Gastrocnemius medialis (tissue), 4 donors: ENCODE data around the gene KCNAB3. TPM values are rescaled to one million over a fixed set of nuclear protein-coding genes. Genes with fewer than 3 reads are reported as not detected.
"Not testable (repeated sequence)": the region's sequence is repeated elsewhere in the genome, so short reads cannot be mapped to it uniquely, and the experiment has no call there.

Experiments used
- ATAC-seq, 2 donors: fragments of 150-250 bp; one replicate each; pipeline ENCODE4 v1.9.1; 2016
- DNase-seq, 2 donors: peaks; one replicate each; pipeline ENCODE4 v3.0.0-alpha.2; 2019
- H3K27ac ChIP-seq, 4 donors: fragments of 200-600 bp; sonication (generic); 1 replicate in 1 of 4; 2 replicates in 3 of 4; pipeline ENCODE4 v1.5.1; 2016 to 2018; ENCODE audit warnings: mild to moderate bottlenecking in 2 of 4, moderate library complexity in 1 of 4
- H3K27me3 ChIP-seq, 3 donors: fragments of 200-600 bp; sonication (generic) in 2 of 3; 1 replicate in 1 of 3; 2 replicates in 2 of 3; pipeline versions ENCODE4 v1.5.1 to v1.6.0; 2016 to 2019; ENCODE audit warnings: mild to moderate bottlenecking in 1 of 3, moderate library complexity in 1 of 3
- H3K36me3 ChIP-seq, 2 donors: fragments of 200-600 bp; sonication (generic) in 1 of 2; one replicate each; pipeline ENCODE4 v1.5.1; 2017 to 2018
- H3K4me1 ChIP-seq, 2 donors: fragments of 200-600 bp; sonication (generic) in 1 of 2; one replicate each; pipeline ENCODE4 v1.5.1; 2016 to 2017; ENCODE audit warnings: mild to moderate bottlenecking in 2 of 2
- H3K4me3 ChIP-seq, 4 donors: fragments of 200-600 bp; sonication (generic) in 3 of 4; 1 replicate in 1 of 4; 2 replicates in 3 of 4; pipeline ENCODE4 v1.5.1; 2016 to 2019; ENCODE audit warnings: mild to moderate bottlenecking in 2 of 4
- H3K9me3 ChIP-seq, 3 donors: fragments of 200-600 bp; sonication (generic) in 2 of 3; 1 replicate in 1 of 3; 2 replicates in 2 of 3; pipeline ENCODE4 v1.5.1; 2016 to 2019
- CTCF ChIP-seq, 5 experiments: fragments of 450-650 bp in 3 of 5; fragments of 200-600 bp in 2 of 5; sonication (generic) in 2 of 5; IDR thresholded peaks in 4 of 5; conservative IDR thresholded peaks in 1 of 5; 1 replicate in 4 of 5; 2 replicates in 1 of 5; pipeline ENCODE4 v1.5.1; 2016 to 2019; ENCODE audit warnings: antibody characterized with exemption in 5 of 5, mild to moderate bottlenecking in 3 of 5, moderate library complexity in 3 of 5
- POLR2A ChIP-seq, 2 donors: fragments of 450-650 bp; IDR thresholded peaks; one replicate each; pipeline ENCODE4 v1.6.1; 2017; ENCODE audit warnings: antibody characterized with exemption in 2 of 2, mild to moderate bottlenecking in 2 of 2, moderate library complexity in 2 of 2
- in situ Hi-C, 4 donors: fragments of 200-750 bp; cut with MboI; loops; one replicate each; pipeline versions ENCODE4 v1.15.0 to v1.8.0; 2017; ENCODE audit warnings: low sequenced_read_pairs in 4 of 4
- intact Hi-C: fragments of 100-400 bp; cut with DNase I; formaldehyde crosslinking; loops from one replicate; pipeline ENCODE4 v1.15.1; 2023; ENCODE audit warnings: low total_unique reads
- total RNA-seq, 4 donors: library from RNA; depleted of rRNA; stranded (reverse); fragments of >200 nt; gene quantifications; one replicate each; pipeline versions ENCODE4 v1.1.0 to v1.2.3, GENCODE V29; 2016

KCNAB3 gene
- total RNA-seq, 4 donors from 2014 or later = 0.42 TPM; not detected in 3

GRCh38 chr17:7959503-7960253 is 30.0 kb upstream of the KCNAB3 start:
- TF ChIP-seq CTCF (IDR thresholded peaks at IDR 0.05 in 4 of 5, conservative IDR thresholded peaks at IDR 0.05 in 1 of 5) (no peak), POLR2A (IDR thresholded peaks at IDR 0.05) (no peak)
- ATAC-seq (no peak), DNase-seq (no peak)
- no peaks in the 10 kb centered on the region for H3K9me3 ChIP-seq
- no peak overlapping the region for H3K4me3 ChIP-seq
- in situ Hi-C loops = no loop called here
- H3K36me3 ChIP-seq = no peaks in the 10 kb centered on the region
- intact Hi-C loops = no loop called here
- no peaks in the 10 kb centered on the region for H3K27me3 ChIP-seq
- no peaks in the 10 kb centered on the region for H3K4me1 ChIP-seq
- no peak overlapping the region for H3K27ac ChIP-seq

GRCh38 chr17:7956228-7956965 is 26.7 kb upstream of the KCNAB3 start:
- ATAC-seq = no peak
- Histone ChIP-seq H3K4me3 (no peak overlapping the region), H3K4me1 (no peaks in the 10 kb centered on the region), H3K27me3 (no peaks in the 10 kb centered on the region), H3K9me3 (no peaks in the 10 kb centered on the region), H3K36me3 (no peaks in the 10 kb centered on the region), H3K27ac (no peak overlapping the region)
- intact Hi-C loops = no loop called here
- no peak for TF ChIP-seq POLR2A (IDR thresholded peaks at IDR 0.05)
- no peak for TF ChIP-seq CTCF (IDR thresholded peaks at IDR 0.05 in 4 of 5, conservative IDR thresholded peaks at IDR 0.05 in 1 of 5)
- in situ Hi-C loops = no loop called here
- no peak for DNase-seq

- Histone ChIP-seq H3K36me3 (no peaks in the 10 kb centered on the region), H3K4me1 (no peaks in the 10 kb centered on the region), H3K4me3 (no peak overlapping the region), H3K27ac (no peak overlapping the region), H3K27me3 (no peaks in the 10 kb centered on the region), H3K9me3 (no peaks in the 10 kb centered on the region)
- TF ChIP-seq CTCF (IDR thresholded peaks at IDR 0.05 in 4 of 5, conservative IDR thresholded peaks at IDR 0.05 in 1 of 5) (no peak), POLR2A (IDR thresholded peaks at IDR 0.05) (no peak)
- in situ Hi-C loops (no loop called here), intact Hi-C loops (no loop called here)
- no peak for ATAC-seq
- no peak for DNase-seq
Measured at GRCh38 chr17:7955414-7956227, 26.0 kb upstream of the KCNAB3 start.

GRCh38 chr17:7953266-7953665 is 23.6 kb upstream of the KCNAB3 start:
- H3K9me3 ChIP-seq, H3K4me1 ChIP-seq, DNase-seq, H3K4me3 ChIP-seq, ATAC-seq, H3K27me3 ChIP-seq, H3K27ac ChIP-seq, in situ Hi-C loops, intact Hi-C loops: not testable (repeated sequence)
- H3K36me3 ChIP-seq = peaks cover 0 to 18% of the 10 kb centered on the region in 2 donors
